Endothelial cell of umbilical vein (primary cell): ENCODE results near the gene KCNQ5. TPM values are rescaled to one million over a fixed set of nuclear protein-coding genes. Genes with fewer than 3 reads are reported as not detected.

ENCODE experiments used
- BruUV-seq: library from RNA; stranded (reverse); fragments of 400-500 nt; replicated peaks from 2 replicates; lab custom pipeline; 2021; lab: Mats Ljungman, UMichigan
- CTCF ChIA-PET: fragments of 300-600, 350-600 bp; sonication (Branson Sonifier 250); formaldehyde crosslinking; loops from one replicate; lab custom pipeline; 2021; ENCODE audit warnings: antibody characterized with exemption, inconsistent platforms; lab: Charles Lee
- POLR2A ChIA-PET: fragments of 300-600, 350-600 bp; sonication (Branson Sonifier 250); formaldehyde crosslinking; loops from one replicate; lab custom pipeline; 2021; ENCODE audit warnings: antibody characterized with exemption, inconsistent platforms; lab: Charles Lee
- DNase-seq: peaks from one replicate; pipeline ENCODE4 v3.0.0-alpha.2; 2011; ENCODE audit warnings: low read depth, low spot score
- FAIRE-seq: peaks from 2 replicates; lab custom pipeline; 2011; peaks lifted over from hg19 to GRCh38; lab: Jason Lieb, UNC
- H2AFZ ChIP-seq: 2 replicates; pipeline ENCODE4 v1.6.0; 2012; ENCODE audit warnings: low read depth, low read length, control low read depth, inconsistent platforms
- H3K27ac ChIP-seq: 2 replicates; pipeline ENCODE4 v1.5.1; 2011; ENCODE audit warnings: low read depth, mild to moderate bottlenecking, control low read depth, low read length, moderate library complexity; ENCODE audit not compliant: insufficient read depth
- H3K27me3 ChIP-seq, 2 experiments: 2 replicates each; pipeline versions ENCODE4 v1.6.0 to v1.6.1; 2011; ENCODE audit warnings: low read length in 2 of 2, mixed read lengths in 1 of 2; ENCODE audit not compliant: control insufficient read depth in 2 of 2, insufficient read depth in 2 of 2
- H3K36me3 ChIP-seq, 2 experiments: 2 replicates in 1 of 2; 3 replicates in 1 of 2; pipeline ENCODE4 v1.5.1; 2011; ENCODE audit warnings: low read length in 2 of 2, mild to moderate bottlenecking in 1 of 2, moderate library complexity in 1 of 2; ENCODE audit not compliant: control insufficient read depth in 2 of 2, insufficient read depth in 2 of 2; ENCODE audit errors: extremely low read depth in 1 of 2
- H3K4me1 ChIP-seq: 3 replicates; pipeline ENCODE4 v1.5.1; 2011; ENCODE audit warnings: mild to moderate bottlenecking, low read length; ENCODE audit not compliant: control insufficient read depth, insufficient read depth; ENCODE audit errors: extremely low read depth
- H3K4me2 ChIP-seq: 2 replicates; pipeline ENCODE4 v1.6.1; 2011; ENCODE audit warnings: low read length, control low read depth, mixed read lengths; ENCODE audit not compliant: insufficient read depth
- H3K4me3 ChIP-seq, 3 experiments: fragments of 200-600 bp in 1 of 3; sonication (generic), shearing (Covaris generic) in 1 of 3; replicated peaks in 1 of 3; 2 replicates each; pipeline ENCODE4 v1.5.1; 2011 to 2016; ENCODE audit warnings: control low read depth in 3 of 3, low read length in 3 of 3, mild to moderate bottlenecking in 2 of 3, inconsistent platforms in 1 of 3, low read depth in 1 of 3, moderate library complexity in 1 of 3; ENCODE audit not compliant: insufficient read depth in 1 of 3
- H3K79me2 ChIP-seq: 2 replicates; pipeline ENCODE4 v1.6.0; 2012; ENCODE audit warnings: low read length, inconsistent platforms; ENCODE audit not compliant: control insufficient read depth, insufficient read depth
- H3K9ac ChIP-seq: replicated peaks from 2 replicates; pipeline ENCODE3; 2011; ENCODE audit warnings: low read length, control low read depth; ENCODE audit not compliant: insufficient read depth; ENCODE audit errors: extremely low read depth
- H3K9me1 ChIP-seq: replicated peaks from 3 replicates; pipeline ENCODE4 v1.6.0; 2011; ENCODE audit warnings: mild to moderate bottlenecking, low read length; ENCODE audit not compliant: control insufficient read depth, insufficient read depth; ENCODE audit errors: extremely low read depth
- H3K9me3 ChIP-seq: replicated peaks from 2 replicates; pipeline ENCODE4 v1.5.1; 2012; ENCODE audit warnings: low read length, inconsistent platforms; ENCODE audit not compliant: control insufficient read depth, insufficient read depth
- H4K20me1 ChIP-seq: replicated peaks from 2 replicates; pipeline ENCODE3; 2011; ENCODE audit warnings: mild to moderate bottlenecking, low read length; ENCODE audit not compliant: control insufficient read depth, insufficient read depth; ENCODE audit errors: extremely low read depth
- EZH2 ChIP-seq: IDR thresholded peaks from 2 replicates; pipeline ENCODE4 v1.6.1; 2012; ENCODE audit warnings: borderline replicate concordance, low read depth, mild to moderate bottlenecking, moderate library complexity, low read length, inconsistent platforms; ENCODE audit not compliant: severe bottlenecking
- FOS ChIP-seq: IDR thresholded peaks from 2 replicates; pipeline ENCODE4 v1.6.1; 2011; ENCODE audit warnings: mild to moderate bottlenecking, low read length, moderate library complexity, borderline replicate concordance; ENCODE audit not compliant: insufficient read depth
- GATA2 ChIP-seq: IDR thresholded peaks from 2 replicates; pipeline ENCODE4 v1.7.0; 2011; ENCODE audit warnings: low read depth, mild to moderate bottlenecking, moderate library complexity, mixed read lengths, low read length; ENCODE audit not compliant: insufficient read length, insufficient read depth
- JUN ChIP-seq: IDR thresholded peaks from 2 replicates; pipeline ENCODE4 v1.6.1; 2011; ENCODE audit warnings: borderline replicate concordance, low read depth; ENCODE audit not compliant: insufficient read length, insufficient read depth
- MYC ChIP-seq: IDR thresholded peaks from one replicate; pipeline ENCODE4 v1.6.1; 2011; ENCODE audit warnings: mild to moderate bottlenecking, low read depth, low read length
- POLR2A ChIP-seq: IDR thresholded peaks from 2 replicates; pipeline ENCODE4 v1.6.1; 2012; ENCODE audit warnings: low read depth, mild to moderate bottlenecking, control low read depth, low read length
- POLR2AphosphoS5 ChIP-seq: IDR thresholded peaks from 2 replicates; pipeline ENCODE4 v1.6.1; 2012; ENCODE audit warnings: low read depth, mild to moderate bottlenecking, control low read depth, low read length, moderate library complexity; ENCODE audit not compliant: insufficient read depth
- dilution Hi-C: fragments of 300-500 bp; cut with MboI; formaldehyde crosslinking; loops from one replicate; pipeline ENCODE4 v1.15.0; 2019; ENCODE audit warnings: low sequenced_read_pairs; ENCODE audit not compliant: extremely low pct_ligation_motif_present
- intact Hi-C: fragments of 100-400 bp; cut with micrococcal nuclease; formaldehyde crosslinking; loops from one replicate; pipeline ENCODE4 v1.10.0; 2022
- polyA plus RNA-seq, 4 experiments: library from polyadenylated mRNA; depleted of rRNA in 3 of 4; stranded (reverse) in 3 of 4; unstranded in 1 of 4; fragments of >200 nt; gene quantifications; 2 replicates each; pipeline versions ENCODE4 v1.2.1 to v1.2.3, GENCODE V29; 2011 to 2012; ENCODE audit warnings: missing spikeins in 1 of 4
- total RNA-seq: library from RNA; stranded (reverse); gene quantifications from 2 replicates; pipeline ENCODE4 v1.2.3, GENCODE V29; 2021
- TF ChIP-seq, protein P1 (sequence below): IDR thresholded peaks from 2 replicates; pipeline ENCODE4 v1.6.1; 2011; ENCODE audit not compliant: insufficient read depth, insufficient read length
- TF ChIP-seq, protein P2 (sequence below), 2 donors: IDR thresholded peaks; 1 replicate in 1 of 2; 2 replicates in 1 of 2; pipeline ENCODE4 v1.5.1; 2011; ENCODE audit warnings: low read length in 2 of 2, mild to moderate bottlenecking in 2 of 2, moderate library complexity in 2 of 2, control low read depth in 1 of 2, inconsistent platforms in 1 of 2, low read depth in 1 of 2; ENCODE audit not compliant: insufficient read depth in 1 of 2; ENCODE audit errors: extremely low read depth in 1 of 2

Gene KCNQ5
- total and polyA plus RNA-seq, 2 donors (not counting 3 experiments of a cell fraction or from before 2014, with no cell fraction given) = 0.22 TPM; not detected in 1

DNA sequence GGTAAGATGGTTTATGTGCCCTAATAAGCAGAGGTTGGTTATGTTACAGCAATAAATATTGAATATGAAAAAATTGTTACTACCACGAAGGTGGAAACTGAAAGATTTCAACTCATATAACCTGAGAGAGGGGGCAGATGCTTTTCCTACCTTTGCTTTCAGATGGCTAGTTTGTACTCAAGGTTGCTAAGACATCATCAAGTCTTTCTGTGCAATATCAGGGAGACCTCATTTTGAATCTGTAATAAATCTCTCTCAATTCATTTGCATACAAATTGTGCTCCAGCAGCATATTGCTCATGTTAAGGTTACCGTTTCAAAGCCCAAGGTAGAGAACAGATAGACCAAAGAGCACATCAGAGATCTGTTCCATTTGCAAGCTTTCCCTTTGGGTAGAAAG is 383.0 kb downstream of the KCNQ5 start:
- FAIRE-seq (no peak), DNase-seq (no peak)
- Histone ChIP-seq H3K79me2 (no peaks in the 10 kb centered on the region), H3K9me1 (no peaks in the 10 kb centered on the region), H3K4me3 (no peak overlapping the region), H3K9ac (no peak overlapping the region), H3K27ac (no peak overlapping the region), H2AFZ (no peak overlapping the region), H3K4me2 (no peak overlapping the region), H3K36me3 (no peaks in the 10 kb centered on the region), H4K20me1 (no peaks in the 10 kb centered on the region), H3K9me3 (no peaks in the 10 kb centered on the region), H3K4me1 (no peaks in the 10 kb centered on the region), H3K27me3 (no peaks in the 10 kb centered on the region)
- intact Hi-C loops = no loop called here
- TF ChIP-seq GATA2 (no peak), MYC (no peak), POLR2AphosphoS5 (no peak), JUN (no peak), POLR2A (no peak), FOS (no peak), EZH2 (no peak)
- TF ChIP-seq, protein P1, sequence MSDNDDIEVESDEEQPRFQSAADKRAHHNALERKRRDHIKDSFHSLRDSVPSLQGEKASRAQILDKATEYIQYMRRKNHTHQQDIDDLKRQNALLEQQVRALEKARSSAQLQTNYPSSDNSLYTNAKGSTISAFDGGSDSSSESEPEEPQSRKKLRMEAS = no peak
- TF ChIP-seq, protein P2, sequence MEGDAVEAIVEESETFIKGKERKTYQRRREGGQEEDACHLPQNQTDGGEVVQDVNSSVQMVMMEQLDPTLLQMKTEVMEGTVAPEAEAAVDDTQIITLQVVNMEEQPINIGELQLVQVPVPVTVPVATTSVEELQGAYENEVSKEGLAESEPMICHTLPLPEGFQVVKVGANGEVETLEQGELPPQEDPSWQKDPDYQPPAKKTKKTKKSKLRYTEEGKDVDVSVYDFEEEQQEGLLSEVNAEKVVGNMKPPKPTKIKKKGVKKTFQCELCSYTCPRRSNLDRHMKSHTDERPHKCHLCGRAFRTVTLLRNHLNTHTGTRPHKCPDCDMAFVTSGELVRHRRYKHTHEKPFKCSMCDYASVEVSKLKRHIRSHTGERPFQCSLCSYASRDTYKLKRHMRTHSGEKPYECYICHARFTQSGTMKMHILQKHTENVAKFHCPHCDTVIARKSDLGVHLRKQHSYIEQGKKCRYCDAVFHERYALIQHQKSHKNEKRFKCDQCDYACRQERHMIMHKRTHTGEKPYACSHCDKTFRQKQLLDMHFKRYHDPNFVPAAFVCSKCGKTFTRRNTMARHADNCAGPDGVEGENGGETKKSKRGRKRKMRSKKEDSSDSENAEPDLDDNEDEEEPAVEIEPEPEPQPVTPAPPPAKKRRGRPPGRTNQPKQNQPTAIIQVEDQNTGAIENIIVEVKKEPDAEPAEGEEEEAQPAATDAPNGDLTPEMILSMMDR (IDR thresholded peaks at IDR 0.05; ENCODE audit: extremely low read depth in 1 of 2, insufficient read depth in 1 of 2, low read depth in 1 of 2, low read length in 2 of 2) = no peak
- ChIA-PET POLR2A (no interaction called here), CTCF (no interaction called here)
- dilution Hi-C loops = no loop called here
- no TSS peak for BruUV-seq
